ENCODE measurements around the gene PPT2.

- TF ChIP-seq CTCF (IDR thresholded peaks at IDR 0.05; ENCODE audit: low read length) (no peak), EZH2phosphoT487 (IDR thresholded peaks at IDR 0.05; ENCODE audit: low read length) (no peak), EZH2 (optimal IDR thresholded peaks at IDR 0.05; ENCODE audit: low read depth, low read length) (no peak)
These were observed 14.4 kb downstream of the PPT2 start for GRCh38 chr6:32168350-32168749.
